ENCODE measurements around the gene SERPINA3. TPM values are rescaled to one million over a fixed set of nuclear protein-coding genes. Genes with fewer than 3 reads are reported as not detected.

SERPINA3 gene
- total RNA-seq, 1 experiment from 2014 or later, result not detected

DNA sequence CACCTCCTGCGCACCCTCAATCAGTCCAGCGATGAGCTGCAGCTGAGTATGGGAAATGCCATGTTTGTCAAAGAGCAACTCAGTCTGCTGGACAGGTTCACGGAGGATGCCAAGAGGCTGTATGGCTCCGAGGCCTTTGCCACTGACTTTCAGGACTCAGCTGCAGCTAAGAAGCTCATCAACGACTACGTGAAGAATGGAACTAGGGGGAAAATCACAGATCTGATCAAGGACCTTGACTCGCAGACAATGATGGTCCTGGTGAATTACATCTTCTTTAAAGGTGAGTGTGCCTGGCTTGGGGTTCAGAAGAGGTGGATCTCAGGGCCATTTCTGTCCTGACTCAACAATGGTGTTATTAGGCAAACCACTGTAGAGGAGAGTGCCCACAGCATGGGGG lies 2.6 kb downstream of the SERPINA3 start:
- no peak for TF ChIP-seq EZH2 (IDR thresholded peaks at IDR 0.05; ENCODE audit: low read depth)
- TF ChIP-seq, protein P1, sequence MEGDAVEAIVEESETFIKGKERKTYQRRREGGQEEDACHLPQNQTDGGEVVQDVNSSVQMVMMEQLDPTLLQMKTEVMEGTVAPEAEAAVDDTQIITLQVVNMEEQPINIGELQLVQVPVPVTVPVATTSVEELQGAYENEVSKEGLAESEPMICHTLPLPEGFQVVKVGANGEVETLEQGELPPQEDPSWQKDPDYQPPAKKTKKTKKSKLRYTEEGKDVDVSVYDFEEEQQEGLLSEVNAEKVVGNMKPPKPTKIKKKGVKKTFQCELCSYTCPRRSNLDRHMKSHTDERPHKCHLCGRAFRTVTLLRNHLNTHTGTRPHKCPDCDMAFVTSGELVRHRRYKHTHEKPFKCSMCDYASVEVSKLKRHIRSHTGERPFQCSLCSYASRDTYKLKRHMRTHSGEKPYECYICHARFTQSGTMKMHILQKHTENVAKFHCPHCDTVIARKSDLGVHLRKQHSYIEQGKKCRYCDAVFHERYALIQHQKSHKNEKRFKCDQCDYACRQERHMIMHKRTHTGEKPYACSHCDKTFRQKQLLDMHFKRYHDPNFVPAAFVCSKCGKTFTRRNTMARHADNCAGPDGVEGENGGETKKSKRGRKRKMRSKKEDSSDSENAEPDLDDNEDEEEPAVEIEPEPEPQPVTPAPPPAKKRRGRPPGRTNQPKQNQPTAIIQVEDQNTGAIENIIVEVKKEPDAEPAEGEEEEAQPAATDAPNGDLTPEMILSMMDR (conservative IDR thresholded peaks at IDR 0.05), result no peak
- no TSS peak for BruUV-seq (replicated peaks)
- Histone ChIP-seq H2AFZ (no peak overlapping the region), H3K4me2 (no peak overlapping the region), H4K20me1 (ENCODE audit: insufficient read depth) (no peaks in the 10 kb centered on the region), H3F3A (ENCODE audit: insufficient read depth, low read depth) (no peaks in the 10 kb centered on the region), H3K9me3 (ENCODE audit: insufficient read depth, low read depth) (no peaks in the 10 kb centered on the region), H3K36me3 (ENCODE audit: low read depth) (no peaks in the 10 kb centered on the region), H3K27me3 (ENCODE audit: insufficient read depth, low read depth) (no peaks in the 10 kb centered on the region), H3K79me2 (ENCODE audit: low read depth) (no peaks in the 10 kb centered on the region), H3K9me2 (ENCODE audit: insufficient read depth) (no peaks in the 10 kb centered on the region), H3K4me1 (replicated peaks; ENCODE audit: insufficient read depth) (no peaks in the 10 kb centered on the region), H3K27ac (no peak overlapping the region), H3K4me3 (no peak overlapping the region)
- intact Hi-C loops (cut with micrococcal nuclease; ENCODE audit: unreplicated experiment), result no loop called here
- CTCF ChIA-PET, result no interaction called here
- POLR2A ChIA-PET (ENCODE audit: unreplicated experiment), result no interaction called here
- DNase-seq, result no peak

DNA sequence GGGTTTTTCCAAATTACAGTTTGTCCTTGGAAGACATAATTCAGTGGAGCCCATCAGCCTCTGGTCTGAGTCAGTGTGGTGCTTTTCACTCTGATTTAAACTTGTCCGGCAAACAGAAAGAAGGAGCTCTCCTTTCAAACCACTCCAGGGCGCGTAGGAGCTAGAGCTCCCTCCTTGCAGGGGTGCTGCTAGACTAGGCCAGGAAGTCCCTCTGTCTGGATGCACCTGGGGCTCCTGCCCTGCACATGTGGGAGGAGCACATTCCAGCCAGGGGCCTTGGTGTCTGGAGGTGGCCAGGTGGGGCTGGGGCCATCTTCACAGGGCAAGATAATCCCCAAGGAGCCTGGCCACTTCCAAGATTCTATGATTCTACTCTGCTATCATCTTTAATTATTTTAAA lies 3.1 kb downstream of the SERPINA3 start:
- DNase-seq, result no peak
- no peaks in the 10 kb centered on the region for H3K36me3 ChIP-seq (ENCODE audit: low read depth)
- no peaks in the 10 kb centered on the region for H3K79me2 ChIP-seq (ENCODE audit: low read depth)
- H3K9me3 ChIP-seq (ENCODE audit: insufficient read depth, low read depth), result no peaks in the 10 kb centered on the region
- CTCF ChIA-PET, result no interaction called here
- H2AFZ ChIP-seq, result no peak overlapping the region
- no peak overlapping the region for H3K4me3 ChIP-seq
- no peaks in the 10 kb centered on the region for H3F3A ChIP-seq (ENCODE audit: insufficient read depth, low read depth)
- H3K9me2 ChIP-seq (ENCODE audit: insufficient read depth), result no peaks in the 10 kb centered on the region
- no TSS peak for BruUV-seq (replicated peaks)
- no peak overlapping the region for H3K27ac ChIP-seq
- no peak for TF ChIP-seq EZH2 (IDR thresholded peaks at IDR 0.05; ENCODE audit: low read depth)
- TF ChIP-seq, protein P1 (conservative IDR thresholded peaks at IDR 0.05), result no peak
- no peaks in the 10 kb centered on the region for H4K20me1 ChIP-seq (ENCODE audit: insufficient read depth)
- no peaks in the 10 kb centered on the region for H3K27me3 ChIP-seq (ENCODE audit: insufficient read depth, low read depth)
- intact Hi-C loops (cut with micrococcal nuclease; ENCODE audit: unreplicated experiment), result no loop called here
- POLR2A ChIA-PET (ENCODE audit: unreplicated experiment), result no interaction called here
- H3K4me1 ChIP-seq (replicated peaks; ENCODE audit: insufficient read depth), result no peaks in the 10 kb centered on the region
- no peak overlapping the region for H3K4me2 ChIP-seq

DNA sequence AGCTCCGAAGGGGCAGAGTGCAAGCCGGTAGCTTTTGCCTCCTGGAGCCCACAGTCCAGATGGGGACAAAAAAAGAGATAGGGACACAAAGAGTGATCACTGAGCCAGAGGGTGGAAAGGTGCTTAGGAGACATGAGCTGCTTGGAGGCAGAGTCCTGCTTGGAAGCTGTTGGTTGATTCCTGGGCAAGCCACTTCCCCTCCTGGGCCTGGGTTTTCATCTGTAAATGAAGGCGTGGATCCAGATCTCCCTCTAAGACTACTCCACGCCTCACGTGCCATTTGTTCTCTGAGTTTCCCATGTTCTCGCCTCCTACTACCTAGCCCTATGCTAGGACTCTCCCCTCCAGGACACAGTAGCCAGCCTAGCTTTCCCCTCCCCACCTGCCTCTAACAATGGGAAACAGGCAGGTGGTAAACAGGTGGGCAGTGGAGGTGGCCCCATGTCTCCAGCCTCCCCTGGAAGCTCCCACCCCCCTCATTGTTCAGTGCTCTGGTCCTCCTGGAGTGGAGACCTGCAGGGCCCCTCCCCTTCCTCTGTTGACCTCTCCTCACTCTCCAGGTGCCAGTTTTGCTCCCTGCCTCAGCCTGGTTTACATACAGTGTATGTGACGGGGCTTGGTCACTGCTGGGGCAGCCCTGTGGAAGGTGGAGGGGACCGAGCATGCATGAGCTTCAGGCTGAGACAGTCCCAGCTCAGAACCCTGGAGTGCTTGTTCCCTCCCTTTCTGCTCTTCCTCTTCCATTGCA lies 3.8 kb downstream of the SERPINA3 start:
- intact Hi-C loops (cut with micrococcal nuclease; ENCODE audit: unreplicated experiment), result no loop called here
- ChIA-PET POLR2A (ENCODE audit: unreplicated experiment) (no interaction called here), CTCF (no interaction called here)
- Histone ChIP-seq H3F3A (ENCODE audit: insufficient read depth, low read depth) (no peaks in the 10 kb centered on the region), H2AFZ (no peak overlapping the region), H3K27ac (no peak overlapping the region), H3K27me3 (ENCODE audit: insufficient read depth, low read depth) (no peaks in the 10 kb centered on the region), H3K4me3 (no peak overlapping the region), H3K4me1 (replicated peaks; ENCODE audit: insufficient read depth) (no peaks in the 10 kb centered on the region), H3K79me2 (ENCODE audit: low read depth) (no peaks in the 10 kb centered on the region), H3K9me2 (ENCODE audit: insufficient read depth) (no peaks in the 10 kb centered on the region), H3K9me3 (ENCODE audit: insufficient read depth, low read depth) (no peaks in the 10 kb centered on the region), H3K4me2 (no peak overlapping the region), H3K36me3 (ENCODE audit: low read depth) (no peaks in the 10 kb centered on the region), H4K20me1 (ENCODE audit: insufficient read depth) (no peaks in the 10 kb centered on the region)
- TF ChIP-seq EZH2 (IDR thresholded peaks at IDR 0.05; ENCODE audit: low read depth), result no peak
- TF ChIP-seq, protein P1 (conservative IDR thresholded peaks at IDR 0.05), result no peak
- no peak for DNase-seq
- no TSS peak for BruUV-seq (replicated peaks)
